IMR-90 (cell line): Measurements from ENCODE around the gene KIAA0513. TPM values are rescaled to one million over a fixed set of nuclear protein-coding genes. Genes with fewer than 3 reads are reported as not detected.

Experiments
- ATAC-seq: fragments of 200-7000 bp; cut with Tn5 transposase; 2 replicates; pipeline ENCODE4 v1.9.1; 2020; ENCODE audit warnings: low read depth, mild to moderate bottlenecking, moderate library complexity
- BruUV-seq: library from RNA; stranded (reverse); fragments of 400-500 nt; replicated peaks from 2 replicates; lab custom pipeline; 2021; lab: Mats Ljungman, UMichigan
- CTCF ChIA-PET: fragments of 300-600 bp; formaldehyde crosslinking; extraction: SDS; loops from one replicate; lab custom pipeline; 2021; ENCODE audit warnings: antibody characterized with exemption; lab: Yijun Ruan, JAX
- POLR2A ChIA-PET: fragments of 300-600 bp; sonication (Branson Sonifier 250); formaldehyde crosslinking; loops from one replicate; lab custom pipeline; 2022; ENCODE audit warnings: antibody characterized with exemption; ENCODE audit not compliant: unreplicated experiment; lab: Charles Lee
- DNase-seq: peaks from one replicate; pipeline ENCODE4 v3.0.0; 2013
- H2AFZ ChIP-seq: replicated peaks from 2 replicates; pipeline ENCODE3; 2013; ENCODE audit warnings: low read length, mild to moderate bottlenecking; ENCODE audit not compliant: poor library complexity
- H2AK5ac ChIP-seq: 2 replicates; pipeline ENCODE4 v1.6.1; 2013; ENCODE audit warnings: low read depth, low read length, inconsistent platforms
- H2AK9ac ChIP-seq: replicated peaks from 2 replicates; pipeline ENCODE3; 2013; ENCODE audit warnings: mild to moderate bottlenecking, low read depth, low read length, moderate library complexity; ENCODE audit not compliant: poor library complexity
- H2BK120ac ChIP-seq: 2 replicates; pipeline ENCODE4 v1.6.1; 2013; ENCODE audit warnings: low read depth, low read length, inconsistent platforms
- H2BK15ac ChIP-seq: 3 replicates; pipeline ENCODE4 v1.6.1; 2013; ENCODE audit warnings: low read depth, low read length, inconsistent platforms
- H2BK20ac ChIP-seq: 2 replicates; pipeline ENCODE4 v1.6.1; 2013; ENCODE audit warnings: low read depth, mild to moderate bottlenecking, inconsistent platforms, low read length, moderate library complexity
- H2BK5ac ChIP-seq: 2 replicates; pipeline ENCODE4 v1.6.1; 2013; ENCODE audit warnings: mild to moderate bottlenecking, low read depth, low read length, inconsistent platforms; ENCODE audit not compliant: poor library complexity, severe bottlenecking
- H3K14ac ChIP-seq: replicated peaks from 2 replicates; pipeline ENCODE4 v1.6.1; 2013; ENCODE audit warnings: low read depth, low read length, inconsistent platforms
- H3K18ac ChIP-seq: 2 replicates; pipeline ENCODE4 v1.6.1; 2013; ENCODE audit warnings: low read depth, low read length, control low read depth
- H3K23ac ChIP-seq: 2 replicates; pipeline ENCODE4 v1.6.1; 2013; ENCODE audit warnings: low read depth, low read length, inconsistent platforms
- H3K27ac ChIP-seq: 2 replicates; pipeline ENCODE4 v1.5.1; 2013; ENCODE audit warnings: mild to moderate bottlenecking, control low read depth, low read length; ENCODE audit not compliant: insufficient read depth
- H3K27me3 ChIP-seq: 2 replicates; pipeline ENCODE4 v1.6.1; 2013; ENCODE audit warnings: low read length; ENCODE audit not compliant: control insufficient read depth, insufficient read depth
- H3K36me3 ChIP-seq: 2 replicates; pipeline ENCODE4 v1.6.1; 2013; ENCODE audit warnings: low read length, mixed read lengths; ENCODE audit not compliant: control insufficient read depth, insufficient read depth
- H3K4ac ChIP-seq: 2 replicates; pipeline ENCODE4 v1.6.1; 2013; ENCODE audit warnings: low read depth, low read length, inconsistent platforms
- H3K4me1 ChIP-seq: 2 replicates; pipeline ENCODE4 v1.6.1; 2013; ENCODE audit warnings: low read length, mixed read lengths; ENCODE audit not compliant: control insufficient read depth, insufficient read depth
- H3K4me2 ChIP-seq: 2 replicates; pipeline ENCODE4 v1.6.1; 2013; ENCODE audit warnings: low read depth, mild to moderate bottlenecking, control low read depth, low read length, moderate library complexity
- H3K4me3 ChIP-seq: 2 replicates; pipeline ENCODE4 v1.5.1; 2013; ENCODE audit warnings: low read depth, mild to moderate bottlenecking, control low read depth, low read length, moderate library complexity; ENCODE audit not compliant: insufficient read depth
- H3K56ac ChIP-seq: 2 replicates; pipeline ENCODE4 v1.6.1; 2013; ENCODE audit warnings: low read length, inconsistent platforms; ENCODE audit not compliant: insufficient read depth; ENCODE audit errors: extremely low read depth
- H3K79me1 ChIP-seq, 2 experiments: 2 replicates each; pipeline ENCODE4 v1.6.1; 2013; ENCODE audit warnings: low read length in 2 of 2, inconsistent platforms in 1 of 2, low read depth in 1 of 2
- H3K9ac ChIP-seq: 2 replicates; pipeline ENCODE4 v1.6.1; 2013; ENCODE audit warnings: low read depth, low read length, control low read depth
- H3K9me1 ChIP-seq: 2 replicates; pipeline ENCODE4 v1.6.1; 2013; ENCODE audit warnings: low read length, inconsistent platforms; ENCODE audit not compliant: insufficient read depth
- H3K9me3 ChIP-seq: 2 replicates; pipeline ENCODE4 v1.6.1; 2013; ENCODE audit warnings: low read length; ENCODE audit not compliant: control insufficient read depth, insufficient read depth
- H4K20me1 ChIP-seq: 2 replicates; pipeline ENCODE4 v1.6.1; 2013; ENCODE audit warnings: low read length, inconsistent platforms; ENCODE audit not compliant: insufficient read depth
- H4K5ac ChIP-seq: 2 replicates; pipeline ENCODE4 v1.6.1; 2013; ENCODE audit warnings: mild to moderate bottlenecking, low read depth, low read length, control low read depth
- H4K8ac ChIP-seq, 2 experiments: 2 replicates each; pipeline ENCODE4 v1.6.1; 2013; ENCODE audit warnings: low read depth in 2 of 2, low read length in 2 of 2, control low read depth in 1 of 2, inconsistent platforms in 1 of 2
- H4K91ac ChIP-seq: 2 replicates; pipeline ENCODE4 v1.6.1; 2013; ENCODE audit warnings: low read depth, low read length, inconsistent platforms; ENCODE audit not compliant: insufficient read depth
- BHLHE40 ChIP-seq: fragments of 150-350 bp; IDR thresholded peaks from 2 replicates; pipeline ENCODE4 v1.6.1; 2016; ENCODE audit warnings: mild to moderate bottlenecking, low read depth, low read length
- CEBPB ChIP-seq: IDR thresholded peaks from 2 replicates; pipeline ENCODE4 v1.6.1; 2012; ENCODE audit warnings: low read depth, low read length, improper control_type of control experiment
- CHD1 ChIP-seq: IDR thresholded peaks from 2 replicates; pipeline ENCODE4 v1.6.1; 2012; ENCODE audit warnings: low read depth, low read length, improper control_type of control experiment
- ELK1 ChIP-seq: fragments of 150-350 bp; IDR thresholded peaks from 2 replicates; pipeline ENCODE4 v1.6.1; 2016; ENCODE audit warnings: low read depth, mild to moderate bottlenecking, low read length, moderate library complexity, borderline replicate concordance
- FOS ChIP-seq: fragments of 150-350 bp; IDR thresholded peaks from 2 replicates; pipeline ENCODE4 v1.6.1; 2016; ENCODE audit warnings: low read depth, low read length
- MAFK ChIP-seq: IDR thresholded peaks from 2 replicates; pipeline ENCODE4 v1.6.1; 2012; ENCODE audit warnings: low read depth, low read length, improper control_type of control experiment
- MAZ ChIP-seq: IDR thresholded peaks from 2 replicates; pipeline ENCODE4 v1.6.1; 2012; ENCODE audit warnings: low read depth, mild to moderate bottlenecking, low read length, improper control_type of control experiment, moderate library complexity, borderline replicate concordance
- MXI1 ChIP-seq: IDR thresholded peaks from 2 replicates; pipeline ENCODE4 v1.6.1; 2012; ENCODE audit warnings: low read depth, mild to moderate bottlenecking, low read length, moderate library complexity, borderline replicate concordance
- NFE2L2 ChIP-seq: fragments of 150-350 bp; IDR thresholded peaks from 2 replicates; pipeline ENCODE4 v1.6.1; 2016; ENCODE audit warnings: low read depth, mild to moderate bottlenecking, low read length
- POLR2A ChIP-seq: IDR thresholded peaks from 2 replicates; pipeline ENCODE4 v1.6.1; 2012; ENCODE audit warnings: mild to moderate bottlenecking, low read depth, low read length
- RAD21 ChIP-seq: IDR thresholded peaks from 2 replicates; pipeline ENCODE4 v1.6.1; 2012; ENCODE audit warnings: low read length, improper control_type of control experiment
- RCOR1 ChIP-seq: IDR thresholded peaks from 2 replicates; pipeline ENCODE4 v1.6.1; 2012; ENCODE audit warnings: mild to moderate bottlenecking, low read length, improper control_type of control experiment; ENCODE audit not compliant: insufficient replicate concordance
- RFX5 ChIP-seq: IDR thresholded peaks from 2 replicates; pipeline ENCODE4 v1.8.0; 2012; ENCODE audit warnings: low read depth, mild to moderate bottlenecking, low read length, moderate library complexity
- SMC3 ChIP-seq: fragments of 150-350 bp; IDR thresholded peaks from 2 replicates; pipeline ENCODE4 v1.6.1; 2016; ENCODE audit warnings: low read depth, mild to moderate bottlenecking, antibody characterized with exemption, low read length, moderate library complexity
- USF2 ChIP-seq: fragments of 150-350 bp; IDR thresholded peaks from 2 replicates; pipeline ENCODE4 v1.6.1; 2017; ENCODE audit warnings: mild to moderate bottlenecking, antibody characterized with exemption, low read length, low read depth
- WGBS, 2 experiments: methylation state at CpG; one replicate each; pipeline versions ENCODE4 v1.1.5 to v1.1.7; 2013; ENCODE audit warnings: missing lambda C conversion rate in 2 of 2; ENCODE audit not compliant: insufficient read length in 1 of 2; ENCODE audit errors: extremely low coverage in 2 of 2; 5-methylcytosine and 5-hydroxymethylcytosine counted together
- dilution Hi-C: fragments of 300-500 bp; cut with HindIII; formaldehyde crosslinking; loops from one replicate; pipeline ENCODE4 v1.14.3; 2018; ENCODE audit warnings: low sequenced_read_pairs; ENCODE audit not compliant: unreplicated experiment
- in situ Hi-C: fragments of 300-500 bp; cut with MboI; formaldehyde crosslinking; loops from 3 replicates; pipeline ENCODE4 v1.14.3; 2019; ENCODE audit warnings: low sequenced_read_pairs, inconsistent platforms, mixed read lengths
- intact Hi-C: fragments of 100-400 bp; cut with micrococcal nuclease; formaldehyde crosslinking; loops from 2 replicates; pipeline ENCODE4 v1.10.0; 2022
- polyA plus RNA-seq, 3 experiments: library from polyadenylated mRNA; depleted of rRNA; stranded (reverse); fragments of >200 nt; gene quantifications; 2 replicates each; pipeline ENCODE4 v1.2.3, GENCODE V29; 2012; ENCODE audit warnings: low replicate concordance in 1 of 3
- total RNA-seq: library from RNA; depleted of rRNA; stranded (reverse); fragments of >200 nt; gene quantifications from 2 replicates; pipeline ENCODE4 v1.2.3, GENCODE V29; 2012
- TF ChIP-seq, protein P1 (sequence below): conservative IDR thresholded peaks from 2 replicates; pipeline ENCODE4 v1.5.1; 2012; ENCODE audit warnings: mild to moderate bottlenecking, low read depth, low read length, improper control_type of control experiment

KIAA0513 gene
- total and polyA plus RNA-seq, 2 of the 4 experiments (the other 2 are of a cell fraction) = 9.5 TPM

DNA sequence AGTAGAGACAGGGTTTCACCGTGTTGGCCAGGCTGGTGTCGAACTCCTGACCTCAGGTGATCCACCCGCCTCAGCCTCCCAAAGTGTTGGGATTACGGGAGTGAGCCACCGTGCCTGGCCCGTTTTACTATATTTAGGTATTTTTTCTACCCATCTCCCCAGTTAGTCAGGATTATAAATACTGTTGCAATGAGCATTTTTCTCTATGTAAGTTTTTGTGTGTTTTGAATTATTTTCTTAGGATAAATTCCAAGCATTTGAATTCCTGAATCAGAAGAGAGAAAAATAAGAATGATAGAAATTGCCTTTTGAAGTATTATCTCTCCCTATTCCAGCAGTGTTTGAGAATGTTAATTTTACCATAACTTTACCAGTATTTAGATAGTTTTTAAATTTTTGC is 36.6 kb downstream of the KIAA0513 start:
- intact Hi-C loops = no loop called here
- Histone ChIP-seq H3K4me3 (no peak overlapping the region), H3K4me1 (no peaks in the 10 kb centered on the region), H4K91ac (no peak overlapping the region), H3K27ac (no peak overlapping the region), H3K4me2 (no peak overlapping the region), H2AK5ac (no peak overlapping the region), H2BK15ac (no peak overlapping the region), H3K18ac (no peak overlapping the region), H2AFZ (no peak overlapping the region), H3K4ac (no peak overlapping the region), H3K79me1 (peaks cover 0 to 9% of the 10 kb centered on the region in 2 experiments; a peak in 2 of 4 replicates), H2BK5ac (no peak overlapping the region), H3K9ac (no peak overlapping the region), H3K56ac (no peak overlapping the region), H3K27me3 (no peaks in the 10 kb centered on the region), H4K5ac (no peak overlapping the region), H3K23ac (no peak overlapping the region), H3K36me3 (peaks cover 9% of the 10 kb centered on the region; the same call in 1 of the 2 replicates), H4K8ac (no peak overlapping the region), H2AK9ac (no peak overlapping the region), H2BK120ac (no peak overlapping the region), H4K20me1 (peaks cover 3% of the 10 kb centered on the region; the same call in 1 of the 2 replicates), H3K14ac (no peak overlapping the region), H2BK20ac (no peak overlapping the region), H3K9me1 (peaks cover 3% of the 10 kb centered on the region; the same call in 1 of the 2 replicates), H3K9me3 (no peaks in the 10 kb centered on the region)
- ATAC-seq = no peak
- no CpG with 5 or more reads among the region's 6 CpGs for WGBS, 2 experiments
- CTCF ChIA-PET = no interaction called here
- POLR2A ChIA-PET = no interaction called here
- DNase-seq = no peak
- dilution Hi-C loops = no loop called here
- no TSS peak for BruUV-seq
- TF ChIP-seq POLR2A (no peak), CEBPB (no peak), USF2 (no peak), FOS (no peak), BHLHE40 (no peak), NFE2L2 (no peak), RAD21 (no peak), SMC3 (no peak), ELK1 (no peak), MAFK (no peak), CHD1 (no peak), RCOR1 (no peak), MXI1 (no peak), MAZ (no peak), RFX5 (no peak)
- TF ChIP-seq, protein P1, sequence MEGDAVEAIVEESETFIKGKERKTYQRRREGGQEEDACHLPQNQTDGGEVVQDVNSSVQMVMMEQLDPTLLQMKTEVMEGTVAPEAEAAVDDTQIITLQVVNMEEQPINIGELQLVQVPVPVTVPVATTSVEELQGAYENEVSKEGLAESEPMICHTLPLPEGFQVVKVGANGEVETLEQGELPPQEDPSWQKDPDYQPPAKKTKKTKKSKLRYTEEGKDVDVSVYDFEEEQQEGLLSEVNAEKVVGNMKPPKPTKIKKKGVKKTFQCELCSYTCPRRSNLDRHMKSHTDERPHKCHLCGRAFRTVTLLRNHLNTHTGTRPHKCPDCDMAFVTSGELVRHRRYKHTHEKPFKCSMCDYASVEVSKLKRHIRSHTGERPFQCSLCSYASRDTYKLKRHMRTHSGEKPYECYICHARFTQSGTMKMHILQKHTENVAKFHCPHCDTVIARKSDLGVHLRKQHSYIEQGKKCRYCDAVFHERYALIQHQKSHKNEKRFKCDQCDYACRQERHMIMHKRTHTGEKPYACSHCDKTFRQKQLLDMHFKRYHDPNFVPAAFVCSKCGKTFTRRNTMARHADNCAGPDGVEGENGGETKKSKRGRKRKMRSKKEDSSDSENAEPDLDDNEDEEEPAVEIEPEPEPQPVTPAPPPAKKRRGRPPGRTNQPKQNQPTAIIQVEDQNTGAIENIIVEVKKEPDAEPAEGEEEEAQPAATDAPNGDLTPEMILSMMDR = no peak
- in situ Hi-C loops = no loop called here
